ENCODE data around the gene AMDHD1.

DNA sequence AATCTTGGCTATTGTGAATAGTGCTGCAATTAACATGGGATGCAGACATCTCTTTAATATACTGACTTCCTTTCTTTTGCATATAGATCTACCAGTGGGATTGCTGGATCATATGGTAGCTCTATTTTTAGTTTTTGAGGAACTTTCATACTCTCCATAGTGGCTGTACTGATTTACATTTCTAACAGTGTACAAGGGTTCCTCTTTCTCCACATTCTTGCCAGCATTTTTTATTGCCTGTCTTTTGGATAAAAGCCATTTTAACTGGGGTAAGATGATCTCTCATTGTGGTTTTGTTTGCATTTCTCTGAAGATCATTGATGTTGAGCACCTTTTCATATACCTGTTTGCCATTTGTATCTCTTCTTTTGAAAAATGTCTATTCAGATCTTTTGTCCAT, 8.4 kb downstream of the AMDHD1 start:
- TF ChIP-seq ASH2L (IDR thresholded peaks at IDR 0.05; ENCODE audit: low read length): no peak
- no peak for TF ChIP-seq CTCF (IDR thresholded peaks at IDR 0.05; ENCODE audit: control extremely low read depth in 1 of 3, insufficient read depth in 1 of 3, low read depth in 1 of 3, low read length in 3 of 3)
- no peak for TF ChIP-seq RXRA (IDR thresholded peaks at IDR 0.05; ENCODE audit: insufficient read depth, low read depth, low read length)
- TF ChIP-seq SIN3A (conservative IDR thresholded peaks at IDR 0.05 in 1 of 2, IDR thresholded peaks at IDR 0.05 in 1 of 2; ENCODE audit: low read depth in 1 of 2, low read length in 2 of 2): no peak
